NOMO-1 treated with dmso at 0.1 percent for 144 hours (cell line): Measurements from ENCODE around the gene POU6F2.
"Not testable (repeated sequence)": the region's sequence is repeated elsewhere in the genome, so short reads cannot be mapped to it uniquely, and the experiment has no call there.

Source experiments
- DNase-seq: peaks from one replicate; lab custom pipeline; 2025; ENCODE audit not compliant: unreplicated experiment; lab: John Stamatoyannopoulos, UW

Gene POU6F2

DNA sequence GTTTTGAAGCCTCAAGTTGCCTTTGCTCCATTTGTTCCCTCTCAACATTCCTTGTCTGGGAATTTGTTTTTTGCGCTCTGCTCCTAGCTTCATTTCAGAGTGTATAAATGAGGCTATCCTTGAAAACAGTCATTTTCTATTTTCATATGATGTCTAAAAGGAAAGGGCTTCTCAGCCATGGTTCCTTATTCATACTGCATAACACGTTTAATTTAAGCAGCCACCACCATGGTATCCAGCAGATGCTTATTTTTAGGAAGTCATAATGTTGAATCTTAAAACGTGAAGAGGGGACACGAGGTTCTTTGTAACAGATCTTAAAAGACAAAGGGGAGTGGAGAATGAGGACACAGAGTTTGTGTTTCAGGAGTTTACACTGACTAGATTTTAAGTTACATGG lies 14.5 kb downstream of the POU6F2 start:
- DNase-seq, result no peak

DNA sequence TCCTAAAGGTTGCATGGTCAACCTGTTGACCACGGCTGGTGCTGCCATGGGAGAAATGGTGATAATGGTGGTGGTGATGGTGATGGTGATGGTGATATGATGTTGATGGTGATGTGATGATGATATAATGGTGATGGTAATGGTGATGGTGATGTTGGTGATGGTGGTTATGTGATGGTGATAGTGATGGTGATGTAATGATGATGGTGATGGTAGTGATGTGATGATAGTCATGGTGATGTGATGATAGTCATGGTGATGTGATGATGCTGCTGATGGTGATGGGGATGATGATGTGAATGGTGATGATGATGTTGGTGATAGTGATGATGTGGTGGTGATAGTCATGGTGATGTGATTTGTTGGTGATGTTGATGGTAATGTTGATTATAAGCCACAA lies 23.9 kb downstream of the POU6F2 start:
- no peak for DNase-seq

DNA sequence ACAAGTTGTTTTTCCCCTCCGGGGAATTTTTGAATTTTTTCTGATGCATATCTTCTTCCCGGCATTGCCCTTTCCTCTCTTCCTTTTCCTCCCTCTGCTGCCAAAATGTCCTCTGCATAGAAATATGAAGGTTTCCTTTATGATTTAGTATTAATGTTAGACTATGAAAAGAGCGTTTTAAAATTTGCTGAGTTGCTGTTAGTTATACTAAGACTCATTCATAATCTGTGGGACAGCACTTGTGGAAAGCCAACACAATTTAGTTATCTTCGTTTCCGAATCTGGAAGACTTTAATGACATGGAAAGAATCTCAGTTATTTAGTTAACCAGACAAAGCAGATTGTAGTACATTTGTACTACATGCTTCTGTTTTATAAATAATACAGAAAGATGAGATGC lies 25.0 kb downstream of the POU6F2 start:
- no peak for DNase-seq

DNA sequence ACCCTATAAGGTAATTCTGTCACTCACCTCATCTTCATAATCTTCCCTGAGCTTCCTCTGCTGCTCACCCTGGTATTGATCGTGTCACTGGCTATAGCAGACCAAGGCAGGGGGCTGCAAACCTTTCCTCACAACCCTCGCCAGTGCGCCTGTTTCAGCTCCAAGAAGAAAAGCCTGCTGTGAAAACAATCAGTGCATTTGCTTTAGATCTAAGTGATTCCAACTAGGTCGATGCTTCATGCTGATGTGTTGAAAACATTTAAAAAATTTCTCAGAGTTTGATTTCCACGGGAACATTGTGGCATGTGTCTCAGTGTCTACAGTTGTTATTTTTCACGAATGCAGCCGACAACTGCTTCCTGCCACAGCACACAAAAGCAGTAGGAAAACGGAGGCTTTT lies 27.3 kb downstream of the POU6F2 start:
- no peak for DNase-seq

DNA sequence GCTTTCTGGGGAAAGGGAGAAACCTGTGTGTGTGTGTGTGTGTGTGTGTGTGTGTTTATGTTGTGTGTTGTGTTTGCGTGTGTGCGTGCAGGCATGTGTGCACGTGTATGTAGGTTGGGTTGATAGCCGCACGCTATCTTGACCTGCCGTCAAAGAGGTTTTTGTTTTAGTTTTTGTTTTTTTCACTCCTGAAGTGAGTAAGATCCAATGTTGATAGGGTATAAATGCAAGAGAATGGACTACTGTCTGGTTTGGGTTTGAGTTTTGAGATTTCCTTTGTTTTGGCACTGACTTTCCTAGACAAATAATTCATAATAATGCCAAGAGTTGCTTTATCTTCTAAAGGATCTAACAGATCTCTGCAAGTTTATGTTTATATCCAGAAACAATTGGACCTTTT lies 27.8 kb downstream of the POU6F2 start:
- DNase-seq, result no peak

DNA sequence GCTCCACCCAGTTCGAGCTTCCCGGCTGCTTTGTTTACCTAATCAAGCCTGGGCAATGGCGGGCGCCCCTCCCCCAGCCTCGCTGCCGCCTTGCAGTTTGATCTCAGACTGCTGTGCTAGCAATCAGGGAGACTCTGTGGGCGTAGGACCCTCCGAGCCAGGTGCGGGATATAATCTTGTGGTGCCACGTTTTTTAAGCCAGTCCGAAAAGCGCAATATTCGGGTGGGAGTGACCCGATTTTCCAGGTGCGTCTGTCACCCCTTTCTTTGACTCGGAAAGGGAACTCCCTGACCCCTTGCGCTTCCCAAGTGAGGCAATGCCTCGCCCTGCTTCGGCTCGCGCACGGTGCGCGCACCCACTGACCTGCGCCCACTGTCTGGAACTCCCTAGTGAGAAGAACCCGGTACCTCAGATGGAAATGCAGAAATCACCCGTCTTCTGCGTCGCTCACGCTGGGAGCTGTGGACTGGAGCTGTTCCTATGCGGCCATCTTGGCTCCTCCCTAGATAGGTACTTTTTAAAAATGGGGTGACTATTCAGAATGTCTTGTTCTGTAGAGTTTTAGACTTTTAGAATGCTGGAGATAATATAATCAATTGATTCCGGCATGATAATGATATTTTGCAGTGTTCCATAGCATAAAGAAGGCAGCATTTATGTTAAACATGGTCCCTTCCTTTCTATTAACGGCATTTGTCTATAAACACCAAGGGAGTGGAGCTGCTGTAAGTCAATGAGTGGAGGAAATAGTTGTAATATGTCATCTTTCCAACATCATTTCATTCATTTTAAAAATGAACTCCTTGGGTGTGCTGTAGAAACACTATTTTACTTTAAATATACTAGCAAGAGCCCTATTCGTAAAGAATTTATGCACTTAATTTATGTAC lies 35.6 kb downstream of the POU6F2 start:
- not testable (repeated sequence) for DNase-seq

DNA sequence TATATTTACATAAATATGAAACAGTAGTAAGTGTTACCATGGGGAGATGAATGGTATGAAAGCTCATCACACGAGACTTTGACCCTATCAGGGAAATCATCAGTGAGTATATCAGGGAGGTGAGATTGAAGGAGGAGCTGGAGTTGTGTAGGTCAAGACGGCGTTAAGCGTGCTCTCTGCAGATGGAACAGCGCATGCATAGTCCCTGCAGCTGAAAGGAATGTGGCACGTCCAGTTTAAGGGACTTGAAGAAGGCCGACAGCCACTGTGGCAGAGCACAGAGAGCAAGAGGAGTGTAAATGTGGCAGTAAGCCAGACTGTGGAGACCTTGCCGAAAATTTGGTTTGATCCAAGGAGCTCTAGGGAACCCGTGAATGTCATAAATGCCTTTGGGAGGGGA lies 38.9 kb downstream of the POU6F2 start:
- no peak for DNase-seq

DNA sequence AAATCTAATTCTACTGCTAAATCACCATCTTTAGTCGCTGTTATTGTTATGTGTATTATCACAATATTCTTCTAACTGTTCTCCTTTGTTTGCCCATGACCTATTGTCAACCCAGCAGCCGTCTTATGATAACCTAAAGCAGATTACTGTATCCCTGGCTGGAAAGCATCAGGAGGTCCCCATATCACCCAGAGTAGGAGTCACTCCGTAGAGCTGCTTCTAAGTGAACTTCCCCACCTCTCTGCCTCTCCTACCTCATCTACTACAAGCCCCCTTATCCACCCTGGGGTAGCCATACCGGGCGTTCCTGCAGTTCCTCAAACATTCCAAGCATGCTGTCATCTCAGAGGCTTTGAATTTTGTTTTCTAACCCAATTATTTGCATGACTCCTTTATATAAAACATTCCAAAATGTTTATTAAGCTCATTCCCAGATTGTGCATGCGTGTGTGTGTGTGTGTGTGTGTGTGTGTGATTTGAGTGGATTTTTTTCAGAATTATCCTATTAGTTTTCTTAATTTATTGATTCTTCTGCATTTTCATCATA lies 39.7 kb downstream of the POU6F2 start:
- DNase-seq, result no peak

DNA sequence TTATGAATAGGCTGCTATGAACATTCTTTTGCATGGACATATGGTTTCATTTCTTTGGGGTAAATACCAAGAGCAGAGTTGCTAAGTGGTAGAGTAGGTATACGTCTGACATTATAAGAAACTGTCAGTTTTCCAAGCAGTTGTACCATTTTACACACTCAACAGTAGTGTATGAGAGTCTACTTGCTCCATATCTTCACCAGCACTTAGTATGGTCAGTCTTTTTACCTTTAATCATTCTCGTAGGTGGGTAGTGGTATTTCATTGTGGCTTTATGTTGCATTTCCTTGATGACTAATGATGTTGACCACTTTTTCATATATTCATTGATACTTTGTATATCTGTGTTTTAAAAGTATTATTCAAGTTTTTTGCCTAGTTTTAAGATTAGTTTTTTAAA lies 45.1 kb downstream of the POU6F2 start:
- no peak for DNase-seq

DNA sequence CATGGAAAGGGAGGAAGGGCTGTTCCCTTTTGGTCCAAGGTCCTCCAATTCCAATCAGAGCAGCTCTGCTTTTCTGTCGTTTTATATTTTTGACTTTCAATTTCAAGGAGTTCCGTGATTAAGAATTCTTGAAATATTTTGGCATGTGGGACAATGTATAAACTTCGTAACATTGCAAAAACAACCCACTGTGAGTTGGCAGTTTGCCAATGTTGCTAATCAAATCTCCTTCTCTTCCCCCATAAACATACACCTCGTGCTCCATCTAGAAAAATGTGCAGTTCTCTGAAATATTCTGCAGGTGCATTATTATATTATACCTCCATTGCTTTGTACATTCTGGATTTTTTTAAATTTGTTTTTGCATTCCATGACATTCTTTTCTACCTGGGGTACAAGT lies 49.8 kb downstream of the POU6F2 start:
- no peak for DNase-seq

DNA sequence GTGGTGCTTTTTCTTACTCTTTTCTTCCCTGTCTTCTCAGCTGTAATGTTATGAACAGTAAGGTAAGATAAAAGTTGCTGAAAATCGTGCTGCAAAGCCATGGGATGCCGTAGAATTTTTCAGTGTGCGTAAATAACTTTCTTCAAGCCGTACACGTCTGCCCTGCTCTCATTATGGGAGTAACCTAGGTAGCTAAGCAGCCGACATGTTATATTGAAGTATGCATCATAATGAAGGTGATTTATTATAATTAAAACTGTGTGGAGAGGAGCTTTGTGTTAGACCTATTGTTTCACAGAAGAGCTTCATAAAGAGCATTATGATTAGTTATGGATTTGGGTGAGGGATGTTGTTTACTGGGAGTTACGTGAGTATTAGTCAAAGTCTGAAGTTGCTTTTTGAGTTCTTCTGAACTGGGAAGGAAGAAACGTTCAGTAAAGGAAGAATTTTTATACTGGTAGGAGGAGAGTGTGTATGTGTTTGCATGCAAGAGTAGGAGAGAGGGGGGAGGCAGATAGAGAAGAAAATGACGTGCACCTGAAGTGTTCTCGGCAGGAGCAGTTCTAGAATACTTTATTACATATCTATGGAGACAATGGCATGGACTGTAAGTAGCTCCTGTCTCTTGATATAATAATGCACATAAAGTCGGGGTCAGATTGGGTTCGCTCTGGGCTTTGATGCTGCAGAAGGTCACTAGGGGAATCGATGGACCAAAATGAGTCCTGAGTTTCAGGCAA lies 56.3 kb downstream of the POU6F2 start:
- no peak for DNase-seq

DNA sequence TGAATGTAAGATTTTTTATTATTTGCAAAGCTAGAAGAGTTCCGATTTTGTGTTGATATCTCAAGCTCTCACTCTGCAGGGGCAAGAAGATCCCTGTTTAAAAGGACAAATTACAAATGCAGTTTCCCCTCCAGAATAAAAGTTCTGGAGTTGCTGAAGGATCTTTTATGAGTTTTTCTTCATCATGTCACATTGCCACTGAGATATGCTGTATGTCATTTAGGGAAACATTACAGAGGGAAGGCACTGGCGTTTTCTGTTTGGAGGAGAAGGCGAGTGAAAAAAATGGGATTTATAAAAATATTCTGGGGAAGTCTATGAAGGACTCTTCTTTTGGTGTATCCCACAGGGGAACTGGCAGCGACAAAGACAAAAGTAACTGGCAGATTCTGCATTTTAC lies 57.4 kb downstream of the POU6F2 start:
- no peak for DNase-seq

DNA sequence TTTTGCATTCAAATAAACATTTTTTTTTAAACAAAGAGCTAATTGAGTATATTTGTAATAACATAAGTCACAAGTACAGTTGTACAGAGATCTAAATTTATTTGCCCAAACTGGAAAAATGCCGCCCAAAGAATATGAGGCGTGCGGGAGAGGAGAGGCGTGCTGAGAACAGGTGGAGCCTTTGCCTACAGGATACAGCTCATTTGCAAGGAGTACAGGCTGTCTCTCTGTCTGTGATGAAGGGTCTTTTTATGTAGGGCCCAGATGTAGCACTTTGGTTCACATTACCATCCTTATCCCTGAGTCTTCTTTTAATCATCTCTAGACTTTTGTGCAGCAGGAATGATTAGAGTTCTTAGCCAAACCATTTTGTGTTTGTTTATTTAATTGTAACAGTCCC lies 58.2 kb downstream of the POU6F2 start:
- DNase-seq, result no peak

DNA sequence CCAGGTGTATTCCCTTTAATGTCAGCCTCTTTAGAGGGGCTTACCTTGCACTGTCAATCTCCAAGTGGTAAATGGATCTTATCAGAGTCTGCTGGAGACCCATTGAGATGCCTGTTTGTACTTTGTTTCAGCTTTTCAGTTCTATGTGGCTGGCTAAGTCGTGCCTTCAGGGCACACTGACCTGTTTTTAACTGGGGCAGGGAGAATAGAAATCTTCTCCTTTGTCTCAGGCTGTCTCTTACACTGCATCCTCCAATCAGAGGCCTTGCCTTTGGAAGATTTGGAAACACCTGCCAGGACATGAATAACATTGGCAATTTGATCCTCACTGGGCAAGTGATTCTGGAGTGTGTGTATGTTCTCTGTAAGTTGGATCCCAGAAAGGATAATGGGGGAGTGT lies 65.0 kb downstream of the POU6F2 start:
- no peak for DNase-seq

DNA sequence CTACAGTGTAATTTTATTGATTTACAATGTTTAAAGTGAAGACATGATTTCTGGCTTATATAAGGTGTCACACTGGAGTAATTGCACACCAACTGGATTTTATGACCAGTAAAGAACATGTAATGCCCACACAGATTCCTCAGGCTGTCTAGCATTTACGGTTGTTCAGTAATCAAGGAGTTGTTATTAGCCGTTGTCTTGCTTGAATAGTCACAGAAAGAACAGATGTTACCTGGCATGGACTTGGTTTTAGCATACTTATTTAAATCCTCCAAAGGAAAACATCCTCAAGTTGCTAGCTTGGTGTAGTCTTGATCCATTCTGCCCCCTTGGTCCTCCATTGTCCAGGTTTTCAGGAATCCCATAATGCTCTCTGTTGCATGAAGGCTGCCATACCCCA lies 65.8 kb downstream of the POU6F2 start:
- DNase-seq, result no peak

DNA sequence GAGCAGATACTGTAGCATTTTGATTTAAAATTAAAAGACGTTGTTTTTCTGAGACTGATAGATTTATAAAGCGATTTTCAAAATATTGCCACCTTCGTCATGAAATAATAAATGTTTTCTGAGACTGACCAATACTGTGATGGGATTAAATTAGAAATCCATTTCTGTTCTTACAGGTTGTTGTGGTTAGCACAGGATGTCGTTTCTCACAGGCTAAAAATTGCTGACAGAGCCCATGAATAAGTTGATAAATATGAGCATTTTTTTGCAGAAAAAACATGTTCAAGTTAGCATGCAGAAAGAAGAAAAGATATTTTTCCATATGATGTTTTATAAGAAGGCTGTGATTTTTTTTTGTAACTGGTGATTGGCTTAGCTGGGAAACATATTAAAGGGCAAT lies 66.8 kb downstream of the POU6F2 start:
- no peak for DNase-seq

DNA sequence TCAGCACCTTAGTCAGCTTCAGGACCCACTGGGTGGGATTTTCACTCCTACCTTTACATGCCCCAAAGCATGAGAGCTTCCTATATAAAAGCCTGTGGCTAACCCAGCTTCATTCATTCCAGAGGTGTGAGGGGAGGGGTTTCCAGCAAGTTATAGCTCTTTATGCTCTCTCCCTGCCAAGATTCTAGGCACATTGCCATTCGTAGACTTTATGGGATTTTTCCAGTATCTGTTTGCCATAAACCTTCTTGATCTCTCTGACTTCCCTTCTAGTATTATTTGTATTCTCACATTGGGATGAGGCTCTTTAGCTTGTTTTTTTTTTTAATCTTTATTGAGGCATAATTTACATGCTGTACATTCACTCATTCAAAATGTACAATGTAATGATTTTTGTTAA lies 67.5 kb downstream of the POU6F2 start:
- DNase-seq, result no peak

DNA sequence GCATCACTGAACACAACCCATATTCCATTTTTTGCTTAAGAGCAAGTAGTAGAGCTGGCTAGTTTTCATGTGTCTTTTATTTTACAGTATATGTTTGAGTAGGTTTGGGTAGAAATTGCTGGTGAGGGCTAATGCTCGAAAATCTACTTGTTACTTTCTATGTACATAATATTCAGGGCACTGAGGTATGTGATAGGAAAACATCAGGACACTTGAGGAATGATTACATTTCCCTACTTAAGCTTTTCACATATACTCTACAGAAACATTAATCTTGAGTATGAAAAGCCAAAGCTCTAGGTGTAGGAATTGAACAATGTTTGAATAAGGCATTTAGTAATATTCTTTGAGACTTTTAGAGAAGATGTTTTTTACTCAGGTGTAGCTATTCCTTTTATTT lies 73.6 kb downstream of the POU6F2 start:
- DNase-seq, result no peak

DNA sequence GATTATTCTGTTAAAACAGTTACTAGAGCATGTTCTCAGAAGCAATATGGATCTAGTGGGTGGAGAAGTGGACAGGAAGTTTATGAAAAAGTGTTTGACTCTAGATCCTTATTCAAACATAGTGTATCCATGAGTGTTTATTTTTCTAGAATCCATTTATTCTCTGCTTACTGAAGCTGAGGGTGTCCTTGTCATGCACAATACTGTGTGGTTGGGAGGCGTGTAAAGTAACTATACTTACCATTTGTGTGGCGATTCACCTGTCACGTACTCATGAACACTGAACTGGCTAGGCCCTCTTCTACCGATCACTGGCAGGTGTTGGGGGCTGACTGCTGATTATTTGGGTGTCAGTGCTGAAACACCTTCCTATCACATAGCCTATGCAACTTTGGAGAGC lies 74.0 kb downstream of the POU6F2 start:
- DNase-seq, result no peak

DNA sequence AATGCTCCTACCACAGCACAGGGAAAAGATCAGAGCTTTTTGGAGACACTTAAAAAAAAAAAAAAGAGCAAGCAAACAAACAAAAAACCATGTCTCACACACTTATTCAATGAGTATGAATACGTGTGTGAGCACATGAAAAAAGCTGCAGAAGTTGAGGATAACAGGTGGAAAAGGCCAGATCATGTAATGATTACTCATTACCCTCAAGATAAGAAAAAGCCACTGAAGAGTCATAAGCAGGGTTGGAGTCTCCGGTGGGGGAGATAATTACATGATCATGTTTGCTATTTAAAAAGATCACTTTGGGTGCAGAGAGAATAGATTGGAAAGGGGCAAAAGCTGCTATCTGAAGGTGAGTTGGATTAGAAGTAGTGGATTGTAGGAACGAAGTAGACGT lies 77.0 kb downstream of the POU6F2 start:
- DNase-seq, result no peak

DNA sequence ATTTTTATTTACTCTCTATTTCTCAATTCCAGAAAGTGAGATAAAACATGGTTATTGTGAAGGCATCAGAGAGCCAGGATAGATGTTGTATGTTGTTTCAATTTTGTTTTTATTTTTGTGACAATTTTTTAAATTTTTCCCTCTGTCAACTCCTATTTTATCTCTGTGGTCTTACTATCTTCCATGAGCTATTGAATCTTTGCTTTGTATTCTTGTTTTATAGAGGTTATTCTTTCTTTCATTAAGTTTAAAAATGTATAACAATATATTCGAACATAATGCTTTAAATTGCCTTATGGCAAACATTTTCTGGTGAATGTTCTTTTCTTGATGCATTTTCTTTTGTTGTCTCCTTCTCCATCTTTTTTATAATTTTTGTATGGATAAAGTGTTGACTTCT lies 78.4 kb downstream of the POU6F2 start:
- DNase-seq, result no peak

DNA sequence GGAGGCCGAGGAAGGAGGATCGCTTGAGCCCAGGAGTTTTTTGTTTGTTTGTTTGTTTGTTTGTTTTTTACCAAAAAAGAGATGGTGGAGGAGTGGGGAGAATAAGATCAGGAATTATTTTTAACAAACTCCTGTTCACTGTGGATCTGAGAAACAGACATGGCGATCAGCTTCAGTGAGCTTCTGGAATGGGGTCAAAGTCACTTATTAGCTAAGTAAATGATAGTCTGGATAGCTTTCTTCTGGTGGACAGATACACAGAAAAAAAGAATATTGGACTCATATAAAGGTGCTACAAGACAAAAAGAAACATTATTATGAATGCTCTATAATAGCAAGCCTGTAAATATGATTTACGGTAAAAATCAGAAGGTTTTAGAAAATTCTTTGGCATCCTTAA lies 85.1 kb downstream of the POU6F2 start:
- DNase-seq, result no peak
